HFF-Myc (cell line): ENCODE results near the gene METTL24.

Source experiments
- DNase-seq: peaks from one replicate; pipeline ENCODE4 v3.0.0-alpha.2; 2011; ENCODE audit warnings: low read depth; ENCODE audit errors: extremely low read depth
- H3K4me3 ChIP-seq: replicated peaks from 2 replicates; pipeline ENCODE4 v1.5.1; 2011; ENCODE audit warnings: low read depth, mild to moderate bottlenecking, control low read depth, low read length
- TF ChIP-seq, protein P1 (sequence below): IDR thresholded peaks from 2 replicates; pipeline ENCODE4 v1.5.1; 2012; ENCODE audit warnings: mild to moderate bottlenecking, low read depth, low read length, control low read depth; ENCODE audit errors: missing control alignments

Gene METTL24

DNA sequence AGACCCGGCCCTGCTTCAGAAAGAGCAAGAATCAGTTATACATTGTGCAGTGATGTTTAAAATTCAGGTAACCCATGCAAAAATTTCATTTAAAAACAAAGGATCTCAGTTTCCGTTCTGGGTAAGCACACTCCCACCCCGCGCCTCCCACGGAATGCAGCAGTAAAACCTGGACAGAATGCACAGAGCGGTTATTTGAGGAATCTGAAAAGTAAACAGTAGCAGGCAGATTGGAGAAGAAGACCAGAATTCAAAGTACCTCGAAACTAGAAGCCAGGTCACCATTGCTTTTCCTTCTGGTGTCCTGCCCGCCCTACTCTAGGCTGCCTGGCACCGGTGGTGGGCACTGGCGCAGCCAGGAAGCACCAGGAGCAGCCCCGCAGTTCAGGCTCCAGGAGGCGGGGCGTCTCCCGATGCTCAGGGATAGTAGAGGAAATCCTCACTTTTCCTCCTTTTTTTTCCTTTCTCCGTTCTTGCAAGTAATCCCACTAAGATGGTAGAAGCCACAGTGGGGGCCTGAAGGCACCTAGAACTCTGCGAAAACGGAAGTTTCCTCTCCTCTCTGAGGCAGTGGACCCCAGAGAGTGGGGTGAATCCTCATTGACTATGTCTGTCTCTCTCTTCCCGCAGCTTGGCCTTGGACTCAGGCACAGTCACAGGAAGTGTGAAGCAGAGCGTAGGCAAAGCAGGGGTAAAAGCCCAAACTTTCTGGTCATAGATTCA, 28.3 kb downstream of the METTL24 start:
- no peak for DNase-seq
- TF ChIP-seq, protein P1, sequence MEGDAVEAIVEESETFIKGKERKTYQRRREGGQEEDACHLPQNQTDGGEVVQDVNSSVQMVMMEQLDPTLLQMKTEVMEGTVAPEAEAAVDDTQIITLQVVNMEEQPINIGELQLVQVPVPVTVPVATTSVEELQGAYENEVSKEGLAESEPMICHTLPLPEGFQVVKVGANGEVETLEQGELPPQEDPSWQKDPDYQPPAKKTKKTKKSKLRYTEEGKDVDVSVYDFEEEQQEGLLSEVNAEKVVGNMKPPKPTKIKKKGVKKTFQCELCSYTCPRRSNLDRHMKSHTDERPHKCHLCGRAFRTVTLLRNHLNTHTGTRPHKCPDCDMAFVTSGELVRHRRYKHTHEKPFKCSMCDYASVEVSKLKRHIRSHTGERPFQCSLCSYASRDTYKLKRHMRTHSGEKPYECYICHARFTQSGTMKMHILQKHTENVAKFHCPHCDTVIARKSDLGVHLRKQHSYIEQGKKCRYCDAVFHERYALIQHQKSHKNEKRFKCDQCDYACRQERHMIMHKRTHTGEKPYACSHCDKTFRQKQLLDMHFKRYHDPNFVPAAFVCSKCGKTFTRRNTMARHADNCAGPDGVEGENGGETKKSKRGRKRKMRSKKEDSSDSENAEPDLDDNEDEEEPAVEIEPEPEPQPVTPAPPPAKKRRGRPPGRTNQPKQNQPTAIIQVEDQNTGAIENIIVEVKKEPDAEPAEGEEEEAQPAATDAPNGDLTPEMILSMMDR, result no peak
- H3K4me3 ChIP-seq, result 0 out of 2 replicates have a peak overlapping the region, but pooled peaks have one; percentile 10

GRCh38 chr6:110329348-110329713, 28.8 kb downstream of the METTL24 start:
- TF ChIP-seq, protein P1, result no peak
- peak; percentile 51 for DNase-seq
- 0 out of 2 replicates have a peak overlapping the region, but pooled peaks have one; percentile 10 for H3K4me3 ChIP-seq

- DNase-seq, result no peak
- TF ChIP-seq, protein P1, result no peak
- H3K4me3 ChIP-seq, result no peak overlapping the region
Observed at GRCh38 chr6:110328259-110328658, 29.9 kb downstream of the METTL24 start.

DNA sequence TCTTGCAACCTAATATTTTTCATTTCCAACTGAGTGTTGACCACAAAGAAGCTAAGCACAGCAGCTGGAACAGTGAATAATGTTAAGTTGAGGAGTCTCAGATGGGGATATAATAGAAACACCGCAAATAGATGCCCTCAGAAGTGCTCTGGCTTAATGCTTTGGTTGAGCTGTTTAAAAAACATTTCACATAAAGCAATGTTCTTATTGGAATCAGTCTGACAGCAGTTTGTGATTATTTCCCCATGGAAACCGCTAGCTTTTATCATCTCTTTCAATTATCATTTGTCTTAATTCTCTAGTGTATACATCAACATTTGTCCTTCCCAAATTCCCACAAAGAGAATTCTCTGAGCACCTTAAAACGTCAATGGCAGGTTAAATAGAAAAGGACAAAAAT, 30.8 kb downstream of the METTL24 start:
- H3K4me3 ChIP-seq, result no peak overlapping the region
- no peak for DNase-seq
- TF ChIP-seq, protein P1, result no peak

DNA sequence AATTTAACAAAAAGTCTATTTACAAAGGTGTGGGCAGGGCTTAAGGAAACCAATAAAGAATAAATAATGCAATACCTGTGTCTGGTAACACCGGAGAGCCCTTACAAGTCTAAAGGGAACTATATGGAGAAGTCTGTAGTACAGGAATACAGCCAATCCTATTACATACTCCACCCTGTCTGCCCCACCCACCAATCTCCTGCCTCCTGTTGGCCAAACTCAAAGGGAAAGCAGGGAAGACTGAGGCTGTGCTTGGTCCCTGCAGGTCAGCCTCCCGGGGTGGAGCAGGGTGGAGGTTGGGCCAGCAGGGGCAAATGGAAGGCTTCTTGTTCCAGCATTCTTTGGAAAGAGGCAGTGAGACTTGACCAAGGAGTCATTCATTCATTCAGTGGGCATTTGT, 31.5 kb downstream of the METTL24 start:
- TF ChIP-seq, protein P1, result no peak
- no peak for DNase-seq
- no peak overlapping the region for H3K4me3 ChIP-seq

DNA sequence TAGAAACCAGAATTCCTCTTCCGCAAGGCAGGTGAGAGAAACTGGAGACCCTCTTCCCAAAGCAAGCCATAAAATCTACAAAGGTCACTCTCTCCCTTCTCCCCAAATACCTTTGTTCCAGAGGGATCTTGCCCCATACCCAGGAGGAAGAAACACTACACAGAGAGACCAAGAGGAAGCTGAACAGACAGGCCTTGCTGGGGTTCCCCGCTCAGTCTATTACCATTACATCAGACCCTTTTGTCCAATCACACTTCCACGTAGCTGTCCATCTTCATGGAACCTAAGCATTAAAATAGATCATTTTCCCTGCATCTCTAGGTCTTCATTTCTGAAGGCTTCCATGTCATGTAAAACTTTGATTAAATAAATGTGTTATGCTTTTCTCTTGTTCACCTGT, 32.1 kb downstream of the METTL24 start:
- H3K4me3 ChIP-seq, result no peak overlapping the region
- no peak for DNase-seq
- TF ChIP-seq, protein P1, result no peak

DNA sequence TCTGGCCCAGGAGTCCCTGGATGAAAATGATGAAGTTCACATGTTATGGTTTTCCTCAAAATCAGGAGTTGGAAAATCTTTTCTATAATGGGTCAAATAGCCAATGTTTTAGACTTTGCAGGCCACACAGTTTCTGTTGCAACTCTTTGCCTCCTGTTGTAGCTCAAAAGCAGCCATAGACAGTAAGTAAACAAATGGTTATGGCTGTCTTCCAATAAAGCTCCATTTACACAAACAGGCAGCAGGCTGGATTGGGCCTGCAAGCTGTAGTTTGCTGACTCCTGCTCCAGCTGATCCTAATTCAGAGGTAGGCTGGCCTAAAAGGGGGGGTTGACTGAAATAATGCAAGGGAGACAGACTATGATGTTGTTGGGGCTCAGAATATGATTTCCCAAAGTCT, 33.0 kb downstream of the METTL24 start:
- no peak for DNase-seq
- TF ChIP-seq, protein P1, result no peak
- no peak overlapping the region for H3K4me3 ChIP-seq
